Omental fat pad (tissue), 4 donors: ENCODE results near the gene GCK. TPM values are rescaled to one million over a fixed set of nuclear protein-coding genes. Genes with fewer than 3 reads are reported as not detected.

Source experiments
- ATAC-seq: fragments of 150-250 bp; one replicate; pipeline ENCODE4 v1.9.1; 2016; ENCODE audit warnings: mild to moderate bottlenecking, moderate library complexity; ENCODE audit not compliant: low FRiP score
- DNase-seq: peaks from one replicate; pipeline ENCODE4 v3.0.0-alpha.2; 2019; ENCODE audit warnings: low spot score
- CTCF ChIP-seq, 3 donors: fragments of 450-650 bp; IDR thresholded peaks; one replicate each; pipeline ENCODE4 v1.5.1; 2016 to 2017; ENCODE audit warnings: antibody characterized with exemption in 3 of 3, mild to moderate bottlenecking in 3 of 3, moderate library complexity in 2 of 3
- total RNA-seq, 4 donors: library from RNA; depleted of rRNA; stranded (reverse); fragments of >200 nt; gene quantifications; one replicate each; pipeline ENCODE4 v1.1.0, GENCODE V29; 2016

GCK gene
- total RNA-seq, 4 donors from 2014 or later = 0.38 to 3.9 (median 1.1) TPM

- no peak for TF ChIP-seq CTCF (IDR thresholded peaks at IDR 0.05)
- ATAC-seq = no peak
- DNase-seq = no peak
Measured at GRCh38 chr7:44232901-44233715, 43.9 kb upstream of the GCK start.

- DNase-seq (no peak), ATAC-seq (no peak)
- TF ChIP-seq CTCF (IDR thresholded peaks at IDR 0.05) = no peak
Measured at GRCh38 chr7:44232396-44232795, 43.2 kb upstream of the GCK start.

GRCh38 chr7:44231088-44231487 lies 41.8 kb upstream of the GCK start:
- no peak for TF ChIP-seq CTCF (IDR thresholded peaks at IDR 0.05)
- DNase-seq (no peak), ATAC-seq (no peak)

GRCh38 chr7:44230286-44230685 lies 41.0 kb upstream of the GCK start:
- no peak for ATAC-seq
- TF ChIP-seq CTCF (IDR thresholded peaks at IDR 0.05) = no peak
- no peak for DNase-seq

GRCh38 chr7:44229546-44230105 lies 40.4 kb upstream of the GCK start:
- no peak for TF ChIP-seq CTCF (IDR thresholded peaks at IDR 0.05)
- no peak for ATAC-seq

GRCh38 chr7:44228571-44229350 lies 39.5 kb upstream of the GCK start:
- no peak for TF ChIP-seq CTCF (IDR thresholded peaks at IDR 0.05)
- DNase-seq = no peak
- no peak for ATAC-seq

More at GRCh38 chr7:44229546-44230105, 40.4 kb upstream of the GCK start:
- DNase-seq = no peak
